GM12874 (cell line): ENCODE data around the gene ACTA1.

ENCODE experiments used
- CTCF ChIP-seq: IDR thresholded peaks from 2 replicates; pipeline ENCODE4 v1.5.1; 2011; ENCODE audit warnings: low read depth, mild to moderate bottlenecking, control low read depth, low read length, moderate library complexity; ENCODE audit not compliant: insufficient read depth

Gene ACTA1

GRCh38 chr1:229434005-229434640 lies at the start of gene ACTA1:
TSS of gene ACTA1 (minus strand) at chr1:229434094. CDS start at chr1:229433115, 979 bp downstream.
- no peak for TF ChIP-seq CTCF

- no peak for TF ChIP-seq CTCF
These were observed 48.6 kb upstream of the ACTA1 start for GRCh38 chr1:229482511-229482910.

GRCh38 chr1:229480495-229480894 lies 46.6 kb upstream of the ACTA1 start:
- TF ChIP-seq CTCF: no peak

GRCh38 chr1:229479660-229480399 lies 45.9 kb upstream of the ACTA1 start:
- TF ChIP-seq CTCF: no peak

GRCh38 chr1:229478852-229479251 lies 45.0 kb upstream of the ACTA1 start:
- TF ChIP-seq CTCF: no peak

- no peak for TF ChIP-seq CTCF
These were observed 40.6 kb upstream of the ACTA1 start for GRCh38 chr1:229474509-229474908.

- TF ChIP-seq CTCF: no peak
These were observed 37.3 kb upstream of the ACTA1 start for GRCh38 chr1:229471175-229471574.
